OCI-LY3 (cell line): Measurements from ENCODE around the gene SLC9A8.

Source experiments
- CTCF ChIP-seq: fragments of 200-600, 300-600 bp; sonication (generic); IDR thresholded peaks from 2 replicates; pipeline ENCODE4 v1.5.1; 2014; ENCODE audit warnings: antibody characterized with exemption, low read length, low read depth
- EZH2phosphoT487 ChIP-seq: fragments of 200-600 bp; shearing (Covaris generic); IDR thresholded peaks from 2 replicates; pipeline ENCODE4 v1.6.1; 2018; ENCODE audit warnings: antibody characterized with exemption, mixed run types, low read depth

DNA sequence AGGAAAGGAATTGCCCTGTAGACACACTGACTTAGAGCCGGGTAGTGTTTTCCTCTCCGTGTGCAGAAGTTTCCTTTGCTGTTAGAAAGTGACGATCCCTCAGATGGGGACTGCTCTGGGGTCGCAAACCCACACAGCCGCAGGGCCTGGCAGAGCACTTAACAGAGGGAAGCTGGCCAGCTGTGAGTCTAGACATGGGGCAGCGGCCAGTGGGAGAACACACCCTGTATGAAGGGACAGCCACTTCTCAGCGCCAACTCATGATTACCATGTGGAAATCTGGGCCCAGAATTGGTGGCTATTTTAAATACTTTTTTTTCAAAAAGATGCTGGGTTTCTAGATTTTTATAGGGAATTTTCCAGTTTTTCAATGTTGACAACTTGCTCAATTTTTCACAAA lies 39.4 kb downstream of the SLC9A8 start:
- TF ChIP-seq CTCF, result no peak
- no peak for TF ChIP-seq EZH2phosphoT487
